HG02852 (cell line): ENCODE measurements around the gene NANOS3.

Experiments
- ATAC-seq: cut with Tn5 transposase; IDR thresholded peaks from one replicate; pipeline ENCODE4 v1.9.1; 2021; ENCODE audit warnings: mild to moderate bottlenecking, moderate library complexity; ENCODE audit not compliant: unreplicated experiment

NANOS3 gene

GRCh38 chr19:13864667-13865570 lies 12.0 kb upstream of the NANOS3 start:
- ATAC-seq, result no peak

- ATAC-seq, result no peak
Observed at GRCh38 chr19:13865571-13866462, 11.1 kb upstream of the NANOS3 start.

GRCh38 chr19:13866463-13867046 lies 10.4 kb upstream of the NANOS3 start:
- no peak for ATAC-seq

- no peak for ATAC-seq
Observed at GRCh38 chr19:13868663-13869062, 8.3 kb upstream of the NANOS3 start.

GRCh38 chr19:13869281-13869680 lies 7.7 kb upstream of the NANOS3 start:
- ATAC-seq, result no peak

- no peak for ATAC-seq
Observed at GRCh38 chr19:13870873-13871272, 6.1 kb upstream of the NANOS3 start.

- ATAC-seq, result no peak
Observed at GRCh38 chr19:13872339-13872694, 4.6 kb upstream of the NANOS3 start.

GRCh38 chr19:13872695-13873389 lies 4.1 kb upstream of the NANOS3 start:
- ATAC-seq, result no peak

- no peak for ATAC-seq
Observed at GRCh38 chr19:13873834-13874515, 3.0 kb upstream of the NANOS3 start.

GRCh38 chr19:13875824-13876223 lies 1.1 kb upstream of the NANOS3 start:
- no peak for ATAC-seq

GRCh38 chr19:13877303-13877702 lies 369 bp downstream of the NANOS3 start:
- no peak for ATAC-seq

- ATAC-seq, result peak; percentile 86
Observed at GRCh38 chr19:13880059-13881043, 3.4 kb downstream of the NANOS3 start.

- no peak for ATAC-seq
Observed at GRCh38 chr19:13881251-13881691, 4.3 kb downstream of the NANOS3 start.

GRCh38 chr19:13881692-13882418 lies 4.9 kb downstream of the NANOS3 start:
- no peak for ATAC-seq

- ATAC-seq, result no peak
Observed at GRCh38 chr19:13882419-13882795, 5.5 kb downstream of the NANOS3 start.

- ATAC-seq, result no peak
Observed at GRCh38 chr19:13882836-13883235, 5.9 kb downstream of the NANOS3 start.

GRCh38 chr19:13883516-13884064 lies 6.7 kb downstream of the NANOS3 start:
- ATAC-seq, result no peak
